Activated CD8-positive, alpha-beta memory T cell treated with anti-CD3 and anti-CD28 coated beads, Interleukin-2, amount 50 U/mL, for 48 hours (primary cell): ENCODE data around the gene ASF1B.

ENCODE experiments used
- DNase-seq: peaks from one replicate; pipeline ENCODE4 v3.0.0-alpha.2; 2020

The ASF1B gene

GRCh38 chr19:14081797-14082674, 54.4 kb downstream of the ASF1B start:
- DNase-seq = no peak

GRCh38 chr19:14080887-14081796, 55.2 kb downstream of the ASF1B start:
- DNase-seq = peak; percentile 99

- DNase-seq = no peak
Measured at GRCh38 chr19:14078411-14078810, 58.0 kb downstream of the ASF1B start.

- DNase-seq = peak; percentile 75
Measured at GRCh38 chr19:14073925-14074838, 62.2 kb downstream of the ASF1B start.

- peak; percentile 89 for DNase-seq
Measured at GRCh38 chr19:14073261-14073924, 63.0 kb downstream of the ASF1B start.

GRCh38 chr19:14072535-14073260, 63.7 kb downstream of the ASF1B start, which contains the start of gene MISP3:
Gene MISP3, plus strand, starts transcription at chr19:14072786. Its CDS starts 524 bp downstream, at chr19:14073310.
- DNase-seq = peak; percentile 78

GRCh38 chr19:14070268-14071050, 65.9 kb downstream of the ASF1B start:
- DNase-seq = no peak
